ENCODE results near the gene MLIP.
"Not testable (repeated sequence)": the region's sequence is repeated elsewhere in the genome, so short reads cannot be mapped to it uniquely, and the experiment has no call there.

Gene MLIP

GRCh38 chr6:54204921-54205591 lies 93.8 kb downstream of the MLIP start:
- no peak overlapping the region for H3K4me3 ChIP-seq (ENCODE audit: low read depth, low read length)
- no peak for TF ChIP-seq CTCF (IDR thresholded peaks at IDR 0.05; ENCODE audit: insufficient read depth, low read depth, low read length, missing control alignments)
- no peak for DNase-seq (ENCODE audit: low read depth)

- H3K4me3 ChIP-seq (ENCODE audit: low read depth, low read length), result no peak overlapping the region
- TF ChIP-seq CTCF (IDR thresholded peaks at IDR 0.05; ENCODE audit: insufficient read depth, low read depth, low read length, missing control alignments), result no peak
- DNase-seq (ENCODE audit: low read depth), result no peak
Measured at GRCh38 chr6:54206510-54206909, 95.3 kb downstream of the MLIP start.

DNA sequence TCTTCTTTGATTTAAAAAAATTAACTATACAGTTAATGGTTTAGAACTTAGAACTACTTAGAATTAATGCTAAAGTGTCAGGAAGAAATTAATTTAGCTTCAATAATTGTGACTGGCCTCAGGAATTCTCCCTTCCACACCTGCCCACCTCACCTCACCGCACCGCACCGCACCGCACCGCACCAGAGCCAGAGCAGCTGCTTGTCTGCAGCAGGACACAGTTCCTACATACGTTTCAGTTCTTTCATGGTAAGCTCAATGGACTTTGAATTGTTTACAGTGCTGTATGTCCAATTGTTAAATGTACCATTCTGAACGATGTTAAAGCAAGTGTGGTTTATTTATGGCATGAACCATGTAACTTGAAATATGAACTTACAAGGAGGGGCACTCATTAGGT lies 98.7 kb downstream of the MLIP start:
- DNase-seq (ENCODE audit: low read depth); H3K4me3 ChIP-seq (ENCODE audit: low read depth, low read length): not testable (repeated sequence)

- no peak overlapping the region for H3K4me3 ChIP-seq (ENCODE audit: low read depth, low read length)
- no peak for DNase-seq (ENCODE audit: low read depth)
- no peak for TF ChIP-seq CTCF (IDR thresholded peaks at IDR 0.05; ENCODE audit: insufficient read depth, low read depth, low read length, missing control alignments)
Measured at GRCh38 chr6:54214286-54214685, 103.0 kb downstream of the MLIP start.

GRCh38 chr6:54216336-54216735 lies 105.1 kb downstream of the MLIP start:
- TF ChIP-seq CTCF (IDR thresholded peaks at IDR 0.05; ENCODE audit: insufficient read depth, low read depth, low read length, missing control alignments), result no peak
- DNase-seq (ENCODE audit: low read depth), result no peak
- no peak overlapping the region for H3K4me3 ChIP-seq (ENCODE audit: low read depth, low read length)

DNA sequence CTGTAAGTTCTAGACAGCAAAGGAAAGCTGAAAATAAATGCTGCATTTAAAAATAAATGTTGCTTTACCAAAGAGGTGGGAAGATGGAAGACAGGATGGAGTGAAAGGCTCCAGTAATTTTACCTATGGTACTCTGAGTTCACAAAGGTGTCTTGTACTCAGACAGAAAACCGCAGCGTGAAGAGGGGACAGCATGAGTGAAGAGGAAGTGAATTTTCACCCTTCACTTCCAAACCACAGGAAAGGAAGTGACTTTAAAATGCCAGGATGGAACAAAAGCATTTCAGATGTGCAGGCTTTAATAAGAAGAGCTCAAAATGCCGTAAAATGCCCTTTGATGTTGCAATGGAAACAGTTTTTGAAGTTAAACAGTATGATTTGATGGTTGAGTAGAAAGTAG lies 105.8 kb downstream of the MLIP start:
- TF ChIP-seq CTCF (IDR thresholded peaks at IDR 0.05; ENCODE audit: insufficient read depth, low read depth, low read length, missing control alignments), result no peak
- H3K4me3 ChIP-seq (ENCODE audit: low read depth, low read length), result no peak overlapping the region
- DNase-seq (ENCODE audit: low read depth), result no peak

DNA sequence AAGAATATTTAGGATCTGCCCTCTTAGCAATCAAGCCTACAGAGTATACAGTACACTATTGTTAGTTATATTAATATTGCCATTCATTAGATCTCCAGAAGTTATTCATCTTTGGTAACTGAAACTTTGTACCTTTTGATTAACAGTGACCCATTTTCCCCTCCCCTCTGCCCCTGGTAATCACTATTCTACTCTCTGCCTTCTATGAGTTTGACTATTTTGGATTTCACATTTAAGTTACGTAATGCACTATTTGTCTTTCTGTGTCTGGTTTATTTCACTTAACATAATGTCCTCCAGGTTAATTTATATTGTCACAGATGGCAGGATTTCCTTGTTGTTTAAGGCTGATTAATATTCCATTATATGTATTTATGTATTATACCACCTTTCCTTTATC lies 111.0 kb downstream of the MLIP start:
- H3K4me3 ChIP-seq (ENCODE audit: low read depth, low read length), result no peak overlapping the region
- TF ChIP-seq CTCF (IDR thresholded peaks at IDR 0.05; ENCODE audit: insufficient read depth, low read depth, low read length, missing control alignments), result no peak
- no peak for DNase-seq (ENCODE audit: low read depth)
